ENCODE data around the gene TRIM41. TPM values are rescaled to one million over a fixed set of nuclear protein-coding genes. Genes with fewer than 3 reads are reported as not detected.
A peak's percentile ranks its signal among the peaks of the same experiment; 100 is the strongest.

The TRIM41 gene
- total and polyA plus RNA-seq, 9 of the 15 experiments (the other 6 are each of a cell fraction or from before 2014, with no cell fraction given), result 1.8 to 47.6 (median 20.9) TPM

DNA sequence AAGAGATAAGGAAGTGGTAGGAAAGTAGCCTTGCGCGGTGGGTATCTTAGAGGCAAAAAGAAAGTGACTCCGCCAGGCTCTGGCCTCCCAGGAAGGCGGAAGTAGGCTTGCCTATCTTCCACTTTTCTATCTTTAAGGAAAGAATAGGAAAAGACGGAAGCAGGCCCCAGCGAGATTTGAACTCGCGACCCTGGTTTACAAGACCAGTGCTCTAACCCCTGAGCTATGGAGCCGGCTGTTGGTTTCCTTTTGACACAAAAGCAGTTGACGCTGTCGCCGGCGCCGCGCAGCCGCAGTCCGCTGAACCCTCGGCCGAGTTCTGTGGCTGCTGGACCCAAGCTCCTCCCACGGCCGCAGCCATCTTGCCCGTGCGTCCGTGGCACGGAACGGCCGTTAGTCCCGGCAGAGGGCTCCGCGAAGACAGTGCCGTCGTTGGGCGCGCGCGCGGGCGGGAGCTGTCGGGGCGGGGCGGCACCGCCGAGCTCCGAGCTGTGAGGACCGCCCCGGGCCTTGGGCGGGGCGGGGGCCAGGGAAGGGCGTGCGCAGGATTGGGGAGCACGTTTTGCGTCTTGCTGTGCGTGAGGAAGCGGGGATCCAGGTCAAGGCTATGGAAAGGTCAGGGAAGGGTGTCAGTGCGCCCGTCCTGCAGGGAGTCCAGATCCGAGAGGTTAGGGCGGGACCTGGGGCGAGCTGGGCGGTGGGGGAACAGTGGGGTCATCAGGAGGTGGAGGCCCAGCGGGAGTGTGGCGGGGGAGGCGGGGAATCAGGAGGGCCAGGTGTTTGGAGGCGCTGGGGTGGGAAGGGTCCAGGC is 31.4 kb upstream of the TRIM41 start (continued):
- TF ChIP-seq POLR3A (IDR thresholded peaks at IDR 0.05; ENCODE audit: borderline replicate concordance, extremely low read depth, insufficient read depth, insufficient read length), result peak; percentile 91
- TF ChIP-seq, protein P1, sequence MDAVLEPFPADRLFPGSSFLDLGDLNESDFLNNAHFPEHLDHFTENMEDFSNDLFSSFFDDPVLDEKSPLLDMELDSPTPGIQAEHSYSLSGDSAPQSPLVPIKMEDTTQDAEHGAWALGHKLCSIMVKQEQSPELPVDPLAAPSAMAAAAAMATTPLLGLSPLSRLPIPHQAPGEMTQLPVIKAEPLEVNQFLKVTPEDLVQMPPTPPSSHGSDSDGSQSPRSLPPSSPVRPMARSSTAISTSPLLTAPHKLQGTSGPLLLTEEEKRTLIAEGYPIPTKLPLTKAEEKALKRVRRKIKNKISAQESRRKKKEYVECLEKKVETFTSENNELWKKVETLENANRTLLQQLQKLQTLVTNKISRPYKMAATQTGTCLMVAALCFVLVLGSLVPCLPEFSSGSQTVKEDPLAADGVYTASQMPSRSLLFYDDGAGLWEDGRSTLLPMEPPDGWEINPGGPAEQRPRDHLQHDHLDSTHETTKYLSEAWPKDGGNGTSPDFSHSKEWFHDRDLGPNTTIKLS (IDR thresholded peaks at IDR 0.05; ENCODE audit: borderline replicate concordance, low read depth), result peak; percentile 95
- no peak for TF ChIP-seq NR3C1 (CRISPR knock-in tag; IDR thresholded peaks at IDR 0.05)
- no peak for TF ChIP-seq KLF13 (tag; IDR thresholded peaks at IDR 0.05; ENCODE audit: borderline replicate concordance, low read depth)
- TF ChIP-seq MAFF (IDR thresholded peaks at IDR 0.05; ENCODE audit: low read length), result no peak
- peak; percentile 17; the same call in 1 of the 2 replicates for TF ChIP-seq ZNF24 (IDR thresholded peaks at IDR 0.05)
- no peak for TF ChIP-seq FOXA3 (CRISPR knock-in tag; conservative IDR thresholded peaks at IDR 0.05 in 1 of 2, IDR thresholded peaks at IDR 0.05 in 1 of 2)
- TF ChIP-seq SMAD2 (IDR thresholded peaks at IDR 0.05; ENCODE audit: low read depth, low read length), result no peak
- TF ChIP-seq HIVEP1 (CRISPR knock-in tag; IDR thresholded peaks at IDR 0.05), result no peak
- TF ChIP-seq POU5F1 (IDR thresholded peaks at IDR 0.05; ENCODE audit: borderline replicate concordance, low read depth, low read length, partially characterized antibody), result no peak
- TF ChIP-seq ZNF224 (CRISPR knock-in tag; IDR thresholded peaks at IDR 0.05), result no peak
- TF ChIP-seq, protein P2, sequence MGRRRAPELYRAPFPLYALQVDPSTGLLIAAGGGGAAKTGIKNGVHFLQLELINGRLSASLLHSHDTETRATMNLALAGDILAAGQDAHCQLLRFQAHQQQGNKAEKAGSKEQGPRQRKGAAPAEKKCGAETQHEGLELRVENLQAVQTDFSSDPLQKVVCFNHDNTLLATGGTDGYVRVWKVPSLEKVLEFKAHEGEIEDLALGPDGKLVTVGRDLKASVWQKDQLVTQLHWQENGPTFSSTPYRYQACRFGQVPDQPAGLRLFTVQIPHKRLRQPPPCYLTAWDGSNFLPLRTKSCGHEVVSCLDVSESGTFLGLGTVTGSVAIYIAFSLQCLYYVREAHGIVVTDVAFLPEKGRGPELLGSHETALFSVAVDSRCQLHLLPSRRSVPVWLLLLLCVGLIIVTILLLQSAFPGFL (CRISPR knock-in tag; IDR thresholded peaks at IDR 0.05), result 0 out of 2 replicates have a peak, but pooled peaks have one; percentile 53
- no peak; the same call in 1 of the 2 replicates for TF ChIP-seq ZNF584 (CRISPR knock-in tag; IDR thresholded peaks at IDR 0.05; ENCODE audit: low read depth)
- peak; percentile 48; the same call in 1 of the 2 replicates for TF ChIP-seq JUND (IDR thresholded peaks at IDR 0.05; ENCODE audit: borderline replicate concordance, low read depth, low read length)
- no peak; the same call in 2 of the 3 replicates for TF ChIP-seq JUND (tag; IDR thresholded peaks at IDR 0.05; ENCODE audit: borderline replicate concordance, low read depth, low read length)
- TF ChIP-seq, protein P3, sequence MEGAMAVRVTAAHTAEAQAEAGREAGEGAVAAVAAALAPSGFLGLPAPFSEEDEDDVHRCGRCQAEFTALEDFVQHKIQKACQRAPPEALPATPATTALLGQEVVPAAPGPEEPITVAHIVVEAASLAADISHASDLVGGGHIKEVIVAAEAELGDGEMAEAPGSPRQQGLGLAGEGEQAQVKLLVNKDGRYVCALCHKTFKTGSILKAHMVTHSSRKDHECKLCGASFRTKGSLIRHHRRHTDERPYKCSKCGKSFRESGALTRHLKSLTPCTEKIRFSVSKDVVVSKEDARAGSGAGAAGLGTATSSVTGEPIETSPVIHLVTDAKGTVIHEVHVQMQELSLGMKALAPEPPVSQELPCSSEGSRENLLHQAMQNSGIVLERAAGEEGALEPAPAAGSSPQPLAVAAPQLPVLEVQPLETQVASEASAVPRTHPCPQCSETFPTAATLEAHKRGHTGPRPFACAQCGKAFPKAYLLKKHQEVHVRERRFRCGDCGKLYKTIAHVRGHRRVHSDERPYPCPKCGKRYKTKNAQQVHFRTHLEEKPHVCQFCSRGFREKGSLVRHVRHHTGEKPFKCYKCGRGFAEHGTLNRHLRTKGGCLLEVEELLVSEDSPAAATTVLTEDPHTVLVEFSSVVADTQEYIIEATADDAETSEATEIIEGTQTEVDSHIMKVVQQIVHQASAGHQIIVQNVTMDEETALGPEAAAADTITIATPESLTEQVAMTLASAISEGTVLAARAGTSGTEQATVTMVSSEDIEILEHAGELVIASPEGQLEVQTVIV (CRISPR knock-in tag; IDR thresholded peaks at IDR 0.05; ENCODE audit: borderline replicate concordance), result no peak
- peak; percentile 96 for TF ChIP-seq CXXC5 (CRISPR knock-in tag; IDR thresholded peaks at IDR 0.05)
- TF ChIP-seq ZFX (CRISPR knock-in tag; IDR thresholded peaks at IDR 0.05), result peak; percentile 85
- TF ChIP-seq, protein P4, sequence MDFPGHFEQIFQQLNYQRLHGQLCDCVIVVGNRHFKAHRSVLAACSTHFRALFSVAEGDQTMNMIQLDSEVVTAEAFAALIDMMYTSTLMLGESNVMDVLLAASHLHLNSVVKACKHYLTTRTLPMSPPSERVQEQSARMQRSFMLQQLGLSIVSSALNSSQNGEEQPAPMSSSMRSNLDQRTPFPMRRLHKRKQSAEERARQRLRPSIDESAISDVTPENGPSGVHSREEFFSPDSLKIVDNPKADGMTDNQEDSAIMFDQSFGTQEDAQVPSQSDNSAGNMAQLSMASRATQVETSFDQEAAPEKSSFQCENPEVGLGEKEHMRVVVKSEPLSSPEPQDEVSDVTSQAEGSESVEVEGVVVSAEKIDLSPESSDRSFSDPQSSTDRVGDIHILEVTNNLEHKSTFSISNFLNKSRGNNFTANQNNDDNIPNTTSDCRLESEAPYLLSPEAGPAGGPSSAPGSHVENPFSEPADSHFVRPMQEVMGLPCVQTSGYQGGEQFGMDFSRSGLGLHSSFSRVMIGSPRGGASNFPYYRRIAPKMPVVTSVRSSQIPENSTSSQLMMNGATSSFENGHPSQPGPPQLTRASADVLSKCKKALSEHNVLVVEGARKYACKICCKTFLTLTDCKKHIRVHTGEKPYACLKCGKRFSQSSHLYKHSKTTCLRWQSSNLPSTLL (IDR thresholded peaks at IDR 0.05), result peak; percentile 77
- no peak for TF ChIP-seq TCFL5 (CRISPR knock-in tag; conservative IDR thresholded peaks at IDR 0.05)

All from K562 (cell line).